Erythroblast (primary cell): ENCODE data around the gene UPK3A.

Experiments used
- GATA1 ChIP-seq: IDR thresholded peaks from 2 replicates; pipeline ENCODE4 v1.6.1; 2011; ENCODE audit warnings: low read depth, mild to moderate bottlenecking, control low read depth, low read length, moderate library complexity
- POLR2A ChIP-seq: IDR thresholded peaks from 2 replicates; pipeline ENCODE4 v1.6.1; 2011; ENCODE audit warnings: mild to moderate bottlenecking, low read length

- TF ChIP-seq POLR2A: no peak
- TF ChIP-seq GATA1: no peak
These were observed 24.9 kb upstream of the UPK3A start for GRCh38 chr22:45259754-45260394.
